ENCODE results near the gene SEMA4B.
"Not testable (repeated sequence)": the region's sequence is repeated elsewhere in the genome, so short reads cannot be mapped to it uniquely, and the experiment has no call there.

SEMA4B gene

DNA sequence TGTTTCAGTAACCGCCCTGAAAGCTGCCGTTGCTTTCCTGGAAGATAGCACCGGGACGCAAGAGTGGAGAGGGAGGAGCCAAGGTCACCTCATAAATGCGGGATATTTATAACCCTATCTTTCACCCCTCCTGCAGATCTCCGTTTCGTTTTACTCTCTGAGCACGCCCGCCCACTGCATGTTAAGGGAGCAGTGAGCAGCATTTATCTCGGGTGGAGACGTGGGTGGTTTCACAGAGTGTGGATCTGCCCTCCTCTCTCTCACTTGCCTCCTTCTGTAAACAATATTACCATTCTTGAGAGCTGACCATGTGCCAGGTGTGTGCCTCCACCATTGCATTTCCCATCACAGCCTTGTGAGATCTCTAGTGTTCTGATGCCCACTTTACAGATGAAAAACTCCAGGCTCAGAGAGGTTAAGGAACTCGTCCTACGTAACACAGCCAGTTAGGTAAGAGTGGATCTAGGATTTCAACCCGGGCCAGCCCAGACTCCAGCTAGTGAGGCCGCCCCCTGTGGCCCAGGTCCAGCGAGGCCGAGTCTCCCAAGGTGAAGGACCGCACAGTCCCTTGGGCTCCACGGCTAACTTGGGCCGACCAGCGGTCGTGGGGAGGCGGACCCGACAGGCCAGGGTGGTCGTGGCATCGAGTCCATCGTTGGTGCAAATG, 16.9 kb upstream of the SEMA4B start:
- no peak for DNase-seq

- no peak for DNase-seq
Observed at GRCh38 chr15:90184786-90185704, 16.1 kb upstream of the SEMA4B start.

DNA sequence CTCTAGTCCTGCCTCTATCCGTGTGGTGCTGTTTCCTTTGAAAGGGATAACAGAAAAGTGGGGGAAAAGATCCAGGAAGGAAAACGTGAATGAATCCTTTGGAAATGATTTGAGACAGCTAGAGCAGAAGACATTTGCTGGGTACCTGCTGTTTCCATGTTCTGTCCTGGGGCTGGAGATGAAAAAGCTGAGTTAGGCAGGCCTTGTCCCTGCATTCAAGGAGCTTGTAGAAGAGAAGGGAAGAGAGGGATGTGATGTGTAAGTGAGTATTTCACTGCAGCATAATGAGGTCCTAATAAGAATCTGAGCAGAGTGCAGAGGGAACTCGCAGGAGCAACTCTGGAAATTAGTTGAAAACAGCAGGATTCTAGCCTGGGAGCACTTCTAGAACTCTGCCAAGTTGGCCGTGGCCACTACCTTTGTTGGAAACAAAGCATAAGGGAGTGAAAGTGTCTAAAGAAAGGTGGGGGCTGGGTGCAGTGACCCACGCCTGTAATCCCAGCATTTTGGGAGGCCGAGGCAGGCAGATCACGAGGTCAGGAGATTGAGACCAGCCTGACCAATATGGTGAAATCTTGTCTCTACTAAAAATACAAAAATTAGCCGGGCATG, 13.8 kb upstream of the SEMA4B start:
- DNase-seq, result no peak

DNA sequence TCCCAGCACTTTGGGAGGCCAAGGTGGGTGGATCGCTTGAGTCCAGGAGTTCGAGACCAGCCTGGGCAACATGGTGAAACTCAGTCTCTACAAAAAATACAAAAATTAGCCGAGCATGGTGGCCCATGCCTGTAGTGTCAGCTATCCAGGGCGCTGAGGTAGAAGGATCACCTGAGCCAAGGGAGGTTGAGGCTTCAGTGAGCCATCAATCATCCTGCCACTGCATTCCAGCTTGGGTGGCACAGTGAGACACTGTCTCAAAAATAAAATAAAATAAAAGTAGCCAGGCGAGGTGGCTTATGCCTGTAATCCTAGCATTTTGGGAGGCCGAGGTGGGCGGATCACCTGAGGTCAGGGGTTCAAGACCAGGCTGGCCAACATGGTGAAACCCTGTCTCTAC, 13.1 kb upstream of the SEMA4B start:
- not testable (repeated sequence) for DNase-seq

DNA sequence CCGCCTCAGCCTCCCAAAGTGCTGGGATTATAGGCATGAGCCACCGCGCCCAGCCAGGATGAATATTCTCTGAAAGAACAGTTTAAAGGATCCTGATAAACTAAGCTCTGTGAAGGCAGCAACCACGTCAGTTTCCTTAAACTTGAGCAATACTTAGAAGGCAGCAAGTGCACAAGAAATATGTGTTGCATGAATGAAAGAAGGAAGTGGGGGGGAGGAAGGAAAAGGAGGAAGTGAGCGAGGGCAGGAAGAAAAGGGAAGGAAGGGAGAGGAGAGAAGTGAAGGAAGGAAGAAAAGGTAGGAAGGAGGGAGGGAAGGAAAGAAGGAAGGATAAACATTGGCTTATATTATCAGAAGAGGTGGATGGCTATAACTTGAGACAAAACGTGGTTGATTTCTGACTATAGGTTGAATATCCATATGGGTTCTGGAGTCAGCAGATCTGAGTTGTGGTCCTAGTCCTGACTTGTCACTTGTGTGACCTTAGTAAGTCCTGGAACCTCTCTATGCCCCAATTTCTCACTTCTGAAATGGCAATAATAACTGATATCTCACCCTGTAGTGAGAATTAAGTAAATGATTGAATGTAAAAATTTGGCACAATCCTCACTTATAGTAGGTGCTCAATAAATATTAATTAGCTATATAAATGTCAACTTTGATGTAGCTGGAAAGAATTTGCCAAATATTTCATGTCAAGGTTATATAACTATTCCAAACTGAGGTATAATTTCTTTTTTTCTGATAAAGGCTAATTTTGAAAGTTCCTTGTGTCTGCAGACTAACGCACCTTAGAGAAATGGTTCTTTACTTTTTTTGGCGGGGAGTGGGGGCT, 12.0 kb upstream of the SEMA4B start:
- no peak for DNase-seq

- DNase-seq, result no peak
Observed at GRCh38 chr15:90189781-90190467, 11.2 kb upstream of the SEMA4B start.

DNA sequence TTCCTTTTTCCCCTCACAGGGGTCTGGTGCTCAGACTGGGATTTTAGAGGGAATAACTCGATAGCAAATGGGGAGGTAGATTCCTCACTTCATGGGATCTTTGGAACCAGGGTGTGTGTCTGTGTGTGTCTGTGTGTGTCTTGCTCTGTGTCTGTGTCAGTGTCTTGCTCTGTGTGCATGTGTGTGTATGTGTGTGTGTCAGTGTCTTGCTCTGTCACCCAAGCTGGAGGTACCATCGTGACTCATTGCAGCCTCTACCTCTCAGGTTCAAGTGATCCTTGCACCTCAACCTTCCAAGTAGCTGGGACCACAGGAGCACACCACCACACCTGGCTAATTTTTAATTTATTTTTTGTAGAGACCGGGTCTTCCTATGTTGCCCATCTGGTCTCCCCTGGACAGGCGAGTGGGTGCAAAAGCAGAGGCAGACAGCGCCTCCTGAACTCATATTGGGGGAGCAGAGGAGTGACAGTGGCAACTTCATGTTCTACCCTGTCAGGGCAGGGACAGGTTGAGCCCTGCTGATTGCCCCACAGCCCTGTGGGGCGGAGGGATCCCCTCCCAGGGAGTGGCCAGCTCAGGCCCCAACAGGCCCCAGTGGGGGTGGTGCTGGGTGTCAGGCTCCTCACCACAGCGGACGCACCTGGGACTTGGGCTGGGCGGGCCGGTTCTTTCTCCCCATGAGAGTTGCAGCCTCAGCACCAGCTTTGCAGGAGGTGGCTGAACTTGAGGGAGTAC, 10.4 kb upstream of the SEMA4B start:
- no peak for DNase-seq

DNA sequence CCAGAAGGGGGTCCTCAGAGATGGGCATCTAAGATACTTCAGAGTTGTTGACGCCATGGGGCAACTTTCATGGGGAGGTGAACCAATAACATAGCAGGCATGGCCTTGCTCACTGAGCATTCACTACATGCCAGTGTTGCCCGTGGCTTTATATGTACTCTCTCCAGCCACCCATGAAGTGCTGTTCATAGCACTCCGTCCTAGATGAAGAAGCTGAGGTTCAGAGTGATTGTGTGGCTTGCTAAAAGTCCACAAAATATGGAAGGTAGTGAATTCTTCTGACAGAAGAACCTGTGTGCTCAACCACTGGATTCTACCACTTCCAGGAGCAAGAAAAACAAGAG, 9.8 kb upstream of the SEMA4B start:
- no peak for DNase-seq

DNA sequence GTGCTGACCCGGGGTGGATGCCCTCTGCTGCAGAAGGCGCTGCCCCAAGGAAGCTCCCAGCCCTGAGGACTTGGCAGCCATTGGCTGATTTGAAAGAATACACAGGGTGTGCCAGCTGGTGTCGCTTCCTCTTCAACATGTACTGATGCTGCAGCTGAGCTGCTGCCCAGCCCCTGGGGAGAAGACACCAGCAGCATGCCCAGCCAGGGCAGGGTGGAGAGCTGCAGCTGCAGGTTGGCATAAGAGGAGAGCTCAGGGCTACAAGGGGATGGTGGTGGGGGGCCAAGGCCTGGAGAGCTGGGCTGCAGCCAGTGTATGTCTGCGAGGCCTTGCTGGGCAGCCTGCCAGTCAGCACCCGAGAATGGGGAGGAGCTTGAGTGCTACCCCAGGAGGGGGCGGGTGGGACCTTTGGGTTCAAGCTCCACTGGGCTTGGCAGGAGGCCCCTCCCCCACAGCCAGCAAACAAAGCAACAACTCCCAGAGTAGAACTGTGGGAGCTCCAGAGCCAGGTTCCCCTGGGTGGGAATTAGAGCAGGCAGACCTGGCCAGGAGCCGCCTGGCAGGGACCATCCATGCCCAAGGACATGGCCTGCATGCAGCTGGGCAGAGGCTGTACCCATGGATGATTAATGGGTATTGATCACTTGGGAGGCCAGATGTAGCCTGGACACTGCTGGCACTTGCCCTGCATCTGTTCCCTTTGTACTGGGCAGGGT, 9.2 kb upstream of the SEMA4B start:
- DNase-seq, result no peak

- DNase-seq, result no peak
Observed at GRCh38 chr15:90192961-90193786, 8.0 kb upstream of the SEMA4B start.

DNA sequence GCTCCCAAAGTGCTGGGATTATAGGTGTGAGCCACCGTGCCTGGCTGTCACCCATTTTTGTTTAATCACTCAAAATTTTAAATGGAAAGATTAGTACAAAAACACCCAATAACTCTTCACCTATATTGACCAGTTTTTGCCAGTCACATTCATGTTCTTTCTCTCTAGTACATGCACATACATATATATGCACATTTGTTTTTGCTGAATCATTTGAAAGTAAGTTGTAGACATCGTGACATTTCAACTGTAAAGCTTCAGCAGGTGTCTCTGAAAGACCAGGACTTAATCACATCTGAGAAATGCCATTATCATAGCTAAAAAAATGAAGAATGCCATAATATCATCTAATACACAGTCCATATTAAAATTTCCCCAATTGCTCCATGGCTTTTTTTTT, 6.5 kb upstream of the SEMA4B start:
- DNase-seq, result no peak

- DNase-seq, result no peak
Observed at GRCh38 chr15:90200534-90201129, 498 bp upstream of the SEMA4B start.

DNA sequence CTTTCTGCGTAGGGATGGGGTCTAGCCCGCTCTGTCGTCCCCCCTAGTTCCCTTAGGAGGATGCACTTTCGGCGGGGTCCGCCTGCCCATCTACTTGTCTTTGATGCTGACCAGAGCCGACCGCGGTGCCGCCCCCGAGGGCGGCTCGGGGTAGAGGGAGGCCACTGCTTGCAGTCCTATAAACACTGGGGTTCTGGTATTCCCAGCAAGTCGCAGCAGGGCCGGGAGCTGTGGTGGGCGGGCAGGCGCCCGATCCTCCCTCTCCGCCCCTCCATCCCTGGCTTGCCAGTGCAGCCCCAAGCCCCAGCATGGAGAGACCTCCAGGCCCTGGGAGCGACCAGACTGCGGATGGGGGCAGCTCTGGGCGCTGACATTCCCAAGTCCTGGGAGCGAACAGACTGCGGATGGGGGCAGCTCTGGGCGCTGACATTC, 830 bp downstream of the SEMA4B start:
- no peak for DNase-seq

DNA sequence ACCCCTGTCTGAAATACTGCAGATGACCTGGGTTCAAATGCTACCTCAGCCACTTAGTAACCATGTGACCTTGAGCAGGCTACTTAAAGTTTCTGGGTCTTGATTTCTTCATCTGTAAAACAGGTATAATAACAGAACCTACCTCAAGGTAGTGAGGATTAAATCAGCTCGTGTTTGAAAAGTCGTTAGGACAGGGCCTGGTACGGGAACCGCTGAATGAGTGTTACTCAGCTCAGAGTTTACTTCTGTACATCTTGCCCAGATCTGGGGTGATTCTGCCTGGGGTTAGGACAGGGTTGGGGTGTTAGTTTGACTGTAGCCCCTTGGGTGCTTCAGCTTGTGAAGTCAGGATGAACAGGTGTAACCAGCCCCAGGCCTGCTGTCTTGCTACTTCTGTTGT, 1.8 kb downstream of the SEMA4B start:
- no peak for DNase-seq

GRCh38 chr15:90203473-90203872, 2.3 kb downstream of the SEMA4B start:
- DNase-seq, result no peak

GRCh38 chr15:90203922-90204321, 2.8 kb downstream of the SEMA4B start:
- no peak for DNase-seq

GRCh38 chr15:90205050-90205848, 4.1 kb downstream of the SEMA4B start:
- DNase-seq, result no peak

- DNase-seq, result no peak
Observed at GRCh38 chr15:90205886-90206285, 4.8 kb downstream of the SEMA4B start.

DNA sequence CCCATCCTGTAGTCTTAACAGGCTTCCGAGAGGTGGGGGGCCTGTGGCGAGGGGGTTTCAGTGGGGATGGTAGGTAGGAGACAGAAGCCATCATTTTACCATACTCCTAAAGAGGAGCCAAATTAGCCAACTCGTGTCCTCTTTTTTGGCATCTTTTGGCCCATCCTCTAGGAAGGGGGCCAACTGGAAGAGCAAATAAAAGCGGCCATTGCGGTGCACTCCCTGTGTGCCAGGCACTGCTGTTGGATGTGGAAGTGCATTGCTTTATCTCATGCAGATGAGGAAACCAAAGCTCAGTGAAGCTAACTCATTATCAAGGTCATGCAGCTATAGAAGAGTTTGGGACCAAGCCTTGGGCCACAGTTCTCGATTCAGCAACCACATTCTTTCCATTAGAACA, 6.1 kb downstream of the SEMA4B start:
- no peak for DNase-seq
